HepG2 (cell line): ENCODE results near the gene TASP1. TPM values are rescaled to one million over a fixed set of nuclear protein-coding genes. Genes with fewer than 3 reads are reported as not detected.

Source experiments
- AHDC1 ChIP-seq: sonication (generic); formaldehyde crosslinking; IDR thresholded peaks from 2 replicates; pipeline ENCODE4 v1.5.1; 2020; ENCODE audit warnings: mild to moderate bottlenecking, missing genetic modification reagents, borderline replicate concordance
- ARID5B ChIP-seq: IDR thresholded peaks from 2 replicates; pipeline ENCODE4 v1.4.0; 2020; ENCODE audit warnings: mild to moderate bottlenecking, missing genetic modification reagents
- BHLHE40 ChIP-seq: IDR thresholded peaks from 2 replicates; pipeline ENCODE4 v1.6.1; 2011; ENCODE audit warnings: low read length, improper control_type of control experiment
- FOSL2 ChIP-seq: sonication (generic); formaldehyde crosslinking; IDR thresholded peaks from 2 replicates; pipeline ENCODE4 v1.4.0; 2020; ENCODE audit warnings: missing genetic modification reagents
- FOXP1 ChIP-seq, 2 experiments: fragments of 450-650 bp in 1 of 2; IDR thresholded peaks; 2 replicates each; pipeline ENCODE4 v1.6.1; 2017 to 2018; ENCODE audit warnings: antibody characterized with exemption in 1 of 2
- GRHL1 ChIP-seq: sonication (generic); formaldehyde crosslinking; conservative IDR thresholded peaks from 2 replicates; pipeline ENCODE4 v1.8.0; 2022; ENCODE audit warnings: missing genetic modification reagents
- HNRNPLL ChIP-seq: fragments of 200-400 bp; formaldehyde crosslinking; IDR thresholded peaks from 2 replicates; pipeline ENCODE4 v1.6.1; 2017; ENCODE audit warnings: mild to moderate bottlenecking, low read depth, low read length; ENCODE audit not compliant: poor library complexity, severe bottlenecking
- KLF11 ChIP-seq: IDR thresholded peaks from 2 replicates; pipeline ENCODE4 v1.6.1; 2016; ENCODE audit warnings: missing compliant biosample characterization
- NR2F6 ChIP-seq, 2 experiments: IDR thresholded peaks; 2 replicates each; pipeline ENCODE4 v1.6.1; 2016; ENCODE audit warnings: antibody characterized with exemption in 1 of 2, mild to moderate bottlenecking in 1 of 2
- PHF5A ChIP-seq: IDR thresholded peaks from one replicate; pipeline ENCODE4 v1.6.1; 2018; ENCODE audit warnings: low read depth, missing genetic modification reagents; ENCODE audit not compliant: unreplicated experiment
- TERF1 ChIP-seq: sonication (generic); formaldehyde crosslinking; IDR thresholded peaks from 2 replicates; pipeline ENCODE4 v1.8.0; 2022; ENCODE audit warnings: mild to moderate bottlenecking, missing genetic modification reagents, moderate library complexity
- TFE3 ChIP-seq: IDR thresholded peaks from 2 replicates; pipeline ENCODE4 v1.6.1; 2016
- ZKSCAN8 ChIP-seq: IDR thresholded peaks from 2 replicates; pipeline ENCODE4 v1.6.1; 2016; ENCODE audit warnings: borderline replicate concordance, missing genetic modification reagents, missing compliant biosample characterization
- ZNF550 ChIP-seq: sonication (generic); formaldehyde crosslinking; IDR thresholded peaks from 2 replicates; pipeline ENCODE4 v1.4.0; 2020; ENCODE audit warnings: mild to moderate bottlenecking, missing genetic modification reagents, borderline replicate concordance
- polyA plus RNA-seq, 8 experiments: library from polyadenylated mRNA; depleted of rRNA in 3 of 8; stranded (reverse) in 7 of 8; unstranded in 1 of 8; fragments of >200 nt; fragmentation: Illumina TruSeq in 4 of 8; extraction: Trizol in 4 of 8; gene quantifications; 2 replicates each; pipeline versions ENCODE4 v1.2.1 to v1.2.3, GENCODE V29; 2011 to 2016; ENCODE audit warnings: low read depth in 4 of 8, missing spikeins in 1 of 8, mixed read lengths in 1 of 8; ENCODE audit not compliant: insufficient read depth in 1 of 8
- total RNA-seq, 5 experiments: library from RNA; depleted of rRNA; stranded (reverse); fragments of >200 nt; fragmentation: Illumina TruSeq; extraction: Trizol; gene quantifications; 2 replicates each; pipeline ENCODE4 v1.2.3, GENCODE V29; 2016; ENCODE audit warnings: low read depth in 1 of 5

TASP1 gene
- total and polyA plus RNA-seq, 2 of the 13 experiments (the other 11 are each of a cell fraction or from before 2014, with no cell fraction given): 10.0 to 25.2 TPM

- TF ChIP-seq AHDC1 (CRISPR knock-in tag) (peak; percentile 88; the same call in 1 of the 2 replicates), GRHL1 (CRISPR knock-in tag) (no peak), ZNF550 (CRISPR knock-in tag) (no peak), TFE3 (CRISPR knock-in tag) (no peak), HNRNPLL (no peak), TERF1 (no peak), ARID5B (CRISPR knock-in tag) (peak; percentile 82), BHLHE40 (no peak), FOSL2 (CRISPR knock-in tag) (no peak), NR2F6 (IDR thresholded peaks at IDR 0.05) (peak; percentile 76), NR2F6 (CRISPR knock-in tag; IDR thresholded peaks at IDR 0.05) (peak; percentile 42), FOXP1 (IDR thresholded peaks at IDR 0.05) (no peak; the same call in 1 of the 2 replicates), FOXP1 (CRISPR knock-in tag; IDR thresholded peaks at IDR 0.05) (peak; percentile 84), PHF5A (CRISPR knock-in tag) (peak; percentile 19), KLF11 (CRISPR knock-in tag) (0 out of 2 replicates have a peak, but pooled peaks have one; percentile 30), ZKSCAN8 (CRISPR knock-in tag) (0 out of 2 replicates have a peak, but pooled peaks have one; percentile 30)
Measured at GRCh38 chr20:13423472-13424173, 215.1 kb downstream of the TASP1 start (continued).
